Effector memory CD4-positive, alpha-beta T cell (primary cell): ENCODE results near the gene VSX2.
A peak's percentile ranks its signal among the peaks of the same experiment; 100 is the strongest.

ENCODE experiments used
- DNase-seq, 3 donors: peaks; one replicate each; pipeline ENCODE4 v3.0.0-alpha.2; 2020
- H3K27ac ChIP-seq: 2 replicates; pipeline ENCODE4 v1.7.0; 2013; ENCODE audit warnings: mild to moderate bottlenecking, low read length, moderate library complexity; ENCODE audit not compliant: insufficient read depth, poor library complexity, severe bottlenecking
- H3K27me3 ChIP-seq: replicated peaks from 2 replicates; pipeline ENCODE4 v1.7.0; 2013; ENCODE audit warnings: mild to moderate bottlenecking, low read length; ENCODE audit not compliant: insufficient read depth, control insufficient read depth, poor library complexity, severe bottlenecking
- H3K36me3 ChIP-seq: 2 replicates; pipeline ENCODE4 v1.7.0; 2013; ENCODE audit warnings: mild to moderate bottlenecking, low read length, moderate library complexity; ENCODE audit not compliant: control insufficient read depth, insufficient read depth
- H3K4me1 ChIP-seq: 2 replicates; pipeline ENCODE4 v1.7.0; 2013; ENCODE audit warnings: low read length, mild to moderate bottlenecking; ENCODE audit not compliant: control insufficient read depth, insufficient read depth, poor library complexity, severe bottlenecking
- H3K4me3 ChIP-seq: 2 replicates; pipeline ENCODE4 v1.7.0; 2013; ENCODE audit warnings: low read length, low read depth, mild to moderate bottlenecking; ENCODE audit not compliant: insufficient read depth, poor library complexity, severe bottlenecking
- H3K9me3 ChIP-seq: 2 replicates; pipeline ENCODE4 v1.7.0; 2013; ENCODE audit warnings: mild to moderate bottlenecking, low read length, moderate library complexity; ENCODE audit not compliant: control insufficient read depth

Gene VSX2

GRCh38 chr14:74207943-74208342, 31.3 kb upstream of the VSX2 start:
- Histone ChIP-seq H3K27me3 (no peaks in the 10 kb centered on the region), H3K4me1 (no peaks in the 10 kb centered on the region), H3K4me3 (no peak overlapping the region), H3K27ac (no peak overlapping the region), H3K9me3 (no peaks in the 10 kb centered on the region), H3K36me3 (peaks cover 7% of the 10 kb centered on the region)
- no peak for DNase-seq

GRCh38 chr14:74208642-74209041, 30.6 kb upstream of the VSX2 start:
- H3K27ac ChIP-seq, result no peak overlapping the region
- H3K36me3 ChIP-seq, result peaks cover under 1% of the 10 kb centered on the region
- no peak for DNase-seq
- H3K27me3 ChIP-seq, result no peaks in the 10 kb centered on the region
- no peaks in the 10 kb centered on the region for H3K9me3 ChIP-seq
- no peaks in the 10 kb centered on the region for H3K4me1 ChIP-seq
- no peak overlapping the region for H3K4me3 ChIP-seq

GRCh38 chr14:74211945-74212580, 27.2 kb upstream of the VSX2 start:
- Histone ChIP-seq H3K36me3 (no peaks in the 10 kb centered on the region), H3K9me3 (no peaks in the 10 kb centered on the region), H3K27me3 (no peaks in the 10 kb centered on the region), H3K4me3 (no peak overlapping the region), H3K27ac (no peak overlapping the region), H3K4me1 (no peaks in the 10 kb centered on the region)
- no peak for DNase-seq

GRCh38 chr14:74213907-74214803, 25.1 kb upstream of the VSX2 start:
- no peak overlapping the region for H3K4me3 ChIP-seq
- no peaks in the 10 kb centered on the region for H3K36me3 ChIP-seq
- peaks cover 5% of the 10 kb centered on the region for H3K27me3 ChIP-seq
- no peak overlapping the region for H3K27ac ChIP-seq
- no peak for DNase-seq
- H3K9me3 ChIP-seq, result no peaks in the 10 kb centered on the region
- H3K4me1 ChIP-seq, result peaks cover 6% of the 10 kb centered on the region

GRCh38 chr14:74216671-74217070, 22.6 kb upstream of the VSX2 start:
- H3K36me3 ChIP-seq, result no peaks in the 10 kb centered on the region
- H3K9me3 ChIP-seq, result no peaks in the 10 kb centered on the region
- peaks cover 5% of the 10 kb centered on the region for H3K27me3 ChIP-seq
- H3K4me3 ChIP-seq, result no peak overlapping the region
- H3K27ac ChIP-seq, result no peak overlapping the region
- peaks cover 6% of the 10 kb centered on the region for H3K4me1 ChIP-seq
- DNase-seq, result no peak

DNA sequence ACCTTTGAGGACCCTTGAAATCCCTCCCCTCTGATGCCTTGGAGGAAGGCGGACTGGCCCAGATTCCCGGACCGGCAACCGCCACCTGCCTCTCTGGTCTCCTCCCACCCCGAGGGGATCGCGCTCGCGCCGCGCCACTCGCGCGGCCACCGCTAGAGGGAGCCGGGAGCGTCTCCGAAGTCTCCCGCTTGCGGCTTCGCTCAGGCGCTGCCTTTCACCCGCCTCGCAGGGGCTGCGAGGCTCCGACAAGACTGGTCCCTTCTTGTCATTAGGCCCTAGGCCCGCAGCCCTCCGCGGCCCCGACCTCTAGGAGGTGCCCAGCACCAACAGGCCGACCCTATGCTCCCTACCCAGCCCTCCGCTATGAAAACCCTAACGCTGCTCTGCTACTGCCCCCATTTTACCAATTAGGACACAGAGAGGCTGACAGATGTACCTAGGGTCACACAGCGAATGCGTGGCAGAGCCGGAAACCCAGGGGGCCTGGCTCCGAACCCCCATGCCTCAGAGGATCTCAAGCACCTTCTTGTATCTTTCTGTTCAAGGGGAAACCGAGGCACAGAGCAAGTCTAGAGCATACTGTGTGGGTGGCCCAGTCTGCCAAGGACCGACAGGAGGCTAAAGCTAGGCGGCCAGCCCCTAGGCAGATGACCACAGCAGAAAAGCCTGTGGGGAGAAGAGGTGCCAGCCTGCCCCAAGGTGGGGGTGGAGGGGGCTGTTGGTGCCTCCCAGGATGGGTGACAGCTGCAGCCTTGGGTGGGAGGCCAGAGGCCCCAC, 21.4 kb upstream of the VSX2 start:
- Histone ChIP-seq H3K27ac (no peak overlapping the region), H3K27me3 (peaks cover 5% of the 10 kb centered on the region), H3K4me1 (peaks cover 6% of the 10 kb centered on the region), H3K36me3 (no peaks in the 10 kb centered on the region), H3K4me3 (peak overlapping the region; percentile 10), H3K9me3 (no peaks in the 10 kb centered on the region)
- DNase-seq, result peak; percentile 28 to 44 (median 39)

GRCh38 chr14:74218462-74218861, 20.8 kb upstream of the VSX2 start:
- peaks cover 6% of the 10 kb centered on the region for H3K4me1 ChIP-seq
- H3K27ac ChIP-seq, result no peak overlapping the region
- H3K4me3 ChIP-seq, result no peak overlapping the region
- no peak for DNase-seq
- no peaks in the 10 kb centered on the region for H3K9me3 ChIP-seq
- H3K36me3 ChIP-seq, result no peaks in the 10 kb centered on the region
- peaks cover 5% of the 10 kb centered on the region for H3K27me3 ChIP-seq

GRCh38 chr14:74219277-74220205, 19.7 kb upstream of the VSX2 start:
- H3K4me3 ChIP-seq, result no peak overlapping the region
- no peaks in the 10 kb centered on the region for H3K9me3 ChIP-seq
- H3K4me1 ChIP-seq, result peaks cover 6% of the 10 kb centered on the region
- peaks cover 5% of the 10 kb centered on the region for H3K27me3 ChIP-seq
- no peak for DNase-seq
- no peak overlapping the region for H3K27ac ChIP-seq
- H3K36me3 ChIP-seq, result no peaks in the 10 kb centered on the region

- DNase-seq, result no peak
- H3K36me3 ChIP-seq, result no peaks in the 10 kb centered on the region
- no peak overlapping the region for H3K27ac ChIP-seq
- no peak overlapping the region for H3K4me3 ChIP-seq
- H3K27me3 ChIP-seq, result peaks cover 5% of the 10 kb centered on the region
- H3K9me3 ChIP-seq, result no peaks in the 10 kb centered on the region
- peaks cover 6% of the 10 kb centered on the region for H3K4me1 ChIP-seq
Measured at GRCh38 chr14:74220991-74221390, 18.3 kb upstream of the VSX2 start.
